Measurements from ENCODE around the gene TMED6. TPM values are rescaled to one million over a fixed set of nuclear protein-coding genes. Genes with fewer than 3 reads are reported as not detected.
A peak's percentile ranks its signal among the peaks of the same experiment; 100 is the strongest.

The TMED6 gene
- total and polyA plus RNA-seq, 2 of the 8 experiments (the other 6 are each of a cell fraction or from before 2014, with no cell fraction given), result not detected

GRCh38 chr16:69310653-69311532, 40.7 kb downstream of the TMED6 start, which contains the start of gene VPS4A:
VPS4A (plus strand) TSS chr16:69311350; CDS start chr16:69311512, 162 bp downstream.
- H3K36me3 ChIP-seq (ENCODE audit: control insufficient read depth in 2 of 4, insufficient read depth in 4 of 4, low read length in 3 of 4), result peaks cover 0 to 2% (median 1%) of the 10 kb centered on the region in 4 experiments; a peak in 3 of 8 replicates
- H3K23ac ChIP-seq (ENCODE audit: insufficient read length), result no peak within 1 kb of the TSS
- no peak within 1 kb of the TSS for H2BK15ac ChIP-seq (ENCODE audit: low read length)
- 20% methylated on average over 38 of the region's 70 CpGs; no CpG with 5 or more reads in 1 of the 2 experiments for WGBS, 2 experiments (ENCODE audit: extremely low coverage in 1 of 2, insufficient coverage in 1 of 2, insufficient read length in 1 of 2, insufficient replicate concordance in 2 of 2, low coverage in 1 of 2, low lambda C conversion rate in 2 of 2, missing lambda C conversion rate in 1 of 2)
- H3K27me3 ChIP-seq (replicated peaks in 1 of 4; ENCODE audit: control insufficient read depth in 3 of 4, extremely low read depth in 1 of 4, insufficient read depth in 3 of 4, low read length in 3 of 4), result no peaks in the 10 kb centered on the region
- H3K18ac ChIP-seq (ENCODE audit: extremely low read depth, low read length), result no peak within 1 kb of the TSS; the same call in 1 of the 2 replicates
- H2BK5ac ChIP-seq (ENCODE audit: low read depth, low read length), result 0 out of 2 replicates have a peak within 1 kb of the TSS, but pooled peaks have one; percentile 22
- H2AK5ac ChIP-seq (ENCODE audit: low read depth, low read length), result 0 out of 2 replicates have a peak within 1 kb of the TSS, but pooled peaks have one; percentile 2
- H3K4ac ChIP-seq (replicated peaks; ENCODE audit: insufficient read length, low read depth, low read length), result no peak within 1 kb of the TSS
- FAIRE-seq (no peak), DNase-seq (ENCODE audit: low read depth in 1 of 2, low spot score in 2 of 2) (peak; percentile 88 to 99)
- peak within 1 kb of the TSS; percentile 57 for H4K5ac ChIP-seq (ENCODE audit: insufficient read length, low read depth, low read length)
- ChIA-PET CTCF (ENCODE audit: partially characterized antibody) (interaction anchor here (1.1 to 1.9 kb wide), 4 partner anchors 15 to 28 kb away, joined by 3 to 7 read pairs (median 4); partner anchors contain the start of gene PDF), POLR2A (ENCODE audit: partially characterized antibody) (interaction anchor here (1.2 to 24.8 kb wide), 4 partner anchors 9 to 180 kb away, joined by 3 to 497 read pairs (median 6); partner anchors contain the start of genes COG8, NIP7, PDF and TMED6)
- H2BK12ac ChIP-seq (ENCODE audit: low read depth, low read length), result no peak within 1 kb of the TSS
- H4K91ac ChIP-seq (replicated peaks; ENCODE audit: insufficient read length, low read length), result no peak within 1 kb of the TSS
- H3K79me2 ChIP-seq (ENCODE audit: control insufficient read depth in 1 of 2, insufficient read depth in 2 of 2, low read length in 2 of 2), result peaks cover 0 to 15% of the 10 kb centered on the region in 2 experiments; a peak in 1 of 4 replicates
- peak within 1 kb of the TSS; percentile 96 for H4K8ac ChIP-seq (ENCODE audit: extremely low read depth, insufficient read depth, low read length)
- peaks cover 0 to 4% (median 3%) of the 10 kb centered on the region in 4 experiments; a peak in 4 of 7 replicates for H3K4me1 ChIP-seq (replicated peaks in 1 of 4; ENCODE audit: control insufficient read depth in 3 of 4, insufficient read depth in 4 of 4, low read length in 3 of 4)
- no peak within 1 kb of the TSS for H3K14ac ChIP-seq (ENCODE audit: insufficient read length)
- H3K79me1 ChIP-seq (ENCODE audit: low read depth, low read length), result no peaks in the 10 kb centered on the region
- H3K27ac ChIP-seq (ENCODE audit: low read depth, low read length), result peak within 1 kb of the TSS; percentile 69; the same call in 1 of the 2 replicates
- H2AFZ ChIP-seq (ENCODE audit: low read length), result peak within 1 kb of the TSS; percentile 97
- H3K56ac ChIP-seq (replicated peaks; ENCODE audit: insufficient read length, low read depth, low read length), result no peak within 1 kb of the TSS
- peak within 1 kb of the TSS; percentile 65 to 79 for H3K4me2 ChIP-seq (ENCODE audit: insufficient read depth in 1 of 2, low read depth in 2 of 2, low read length in 2 of 2)
- no peak within 1 kb of the TSS for H2BK20ac ChIP-seq (ENCODE audit: low read length)
- peak within 1 kb of the TSS; percentile 53 to 84 (median 78) for H3K4me3 ChIP-seq (ENCODE audit: extremely low read depth in 1 of 4, insufficient read depth in 2 of 4, low read depth in 3 of 4, low read length in 4 of 4)
- no peak within 1 kb of the TSS for H2BK120ac ChIP-seq (replicated peaks; ENCODE audit: low read depth, low read length)
- no peaks in the 10 kb centered on the region for H3K9me3 ChIP-seq (ENCODE audit: insufficient read depth in 2 of 2, low read depth in 1 of 2, low read length in 1 of 2)
- peak within 1 kb of the TSS; percentile 57 to 80 (median 62) for H3K9ac ChIP-seq (replicated peaks in 1 of 4; ENCODE audit: extremely low read depth in 1 of 4, low read depth in 3 of 4, low read length in 3 of 4)
- H4K20me1 ChIP-seq (replicated peaks in 1 of 2; ENCODE audit: control insufficient read depth in 1 of 2, insufficient read depth in 2 of 2, low read length in 2 of 2), result peaks cover 5 to 6% of the 10 kb centered on the region in 2 experiments
- 0 out of 2 replicates have a peak, but pooled peaks cover 3% of the 10 kb centered on the region for H3K23me2 ChIP-seq (ENCODE audit: low read depth, low read length)
- TF ChIP-seq EGR1 (IDR thresholded peaks at IDR 0.05; ENCODE audit: borderline replicate concordance, low read depth, low read length) (peak; percentile 65; the same call in 1 of the 2 replicates), KDM5A (IDR thresholded peaks at IDR 0.05; ENCODE audit: low read length) (no peak), MAX (IDR thresholded peaks at IDR 0.05) (peak; percentile 60), TAF7 (optimal IDR thresholded peaks at IDR 0.05; ENCODE audit: borderline replicate concordance, low read depth, low read length) (no peak), RAD21 (IDR thresholded peaks at IDR 0.05 in 1 of 2, conservative IDR thresholded peaks at IDR 0.05 in 1 of 2; ENCODE audit: low read depth in 2 of 2, low read length in 2 of 2) (peak; percentile 19 to 44; a peak in 3 of 4 replicates), E2F6 (IDR thresholded peaks at IDR 0.05) (no peak), CBX5 (IDR thresholded peaks at IDR 0.05; ENCODE audit: low read depth, low read length) (no peak), POU5F1 (IDR thresholded peaks at IDR 0.05; ENCODE audit: low read depth, low read length) (no peak)
